GOT3 (cell line): ENCODE measurements around the gene FGF22.
"Not testable (repeated sequence)": the region's sequence is repeated elsewhere in the genome, so short reads cannot be mapped to it uniquely, and the experiment has no call there.

Source experiments
- DNase-seq: peaks from one replicate; lab custom pipeline; 2025; ENCODE audit warnings: mixed read lengths; lab: John Stamatoyannopoulos, UW

The FGF22 gene

DNA sequence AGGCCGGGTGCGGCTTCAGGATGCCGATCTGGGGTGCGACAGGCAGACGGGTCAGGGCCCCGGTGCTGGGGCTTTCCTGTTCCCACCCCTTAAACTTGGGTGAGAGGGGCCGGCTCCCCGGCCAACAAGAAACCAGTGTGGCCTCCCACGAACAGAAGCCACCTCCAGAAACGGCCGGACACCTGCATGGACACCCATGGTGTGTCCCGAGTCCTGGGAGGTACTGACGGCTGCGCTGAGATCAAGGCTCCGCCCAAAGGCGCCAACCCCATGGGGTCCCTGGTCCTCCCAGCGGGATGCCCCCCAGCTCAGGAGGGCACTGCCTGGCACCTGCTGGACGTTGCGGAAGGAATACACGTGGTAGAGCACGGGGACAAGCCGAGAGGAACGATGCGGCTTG is 17.9 kb upstream of the FGF22 start:
- no peak for DNase-seq

GRCh38 chr19:622666-623065 is 17.0 kb upstream of the FGF22 start:
- DNase-seq, result no peak

DNA sequence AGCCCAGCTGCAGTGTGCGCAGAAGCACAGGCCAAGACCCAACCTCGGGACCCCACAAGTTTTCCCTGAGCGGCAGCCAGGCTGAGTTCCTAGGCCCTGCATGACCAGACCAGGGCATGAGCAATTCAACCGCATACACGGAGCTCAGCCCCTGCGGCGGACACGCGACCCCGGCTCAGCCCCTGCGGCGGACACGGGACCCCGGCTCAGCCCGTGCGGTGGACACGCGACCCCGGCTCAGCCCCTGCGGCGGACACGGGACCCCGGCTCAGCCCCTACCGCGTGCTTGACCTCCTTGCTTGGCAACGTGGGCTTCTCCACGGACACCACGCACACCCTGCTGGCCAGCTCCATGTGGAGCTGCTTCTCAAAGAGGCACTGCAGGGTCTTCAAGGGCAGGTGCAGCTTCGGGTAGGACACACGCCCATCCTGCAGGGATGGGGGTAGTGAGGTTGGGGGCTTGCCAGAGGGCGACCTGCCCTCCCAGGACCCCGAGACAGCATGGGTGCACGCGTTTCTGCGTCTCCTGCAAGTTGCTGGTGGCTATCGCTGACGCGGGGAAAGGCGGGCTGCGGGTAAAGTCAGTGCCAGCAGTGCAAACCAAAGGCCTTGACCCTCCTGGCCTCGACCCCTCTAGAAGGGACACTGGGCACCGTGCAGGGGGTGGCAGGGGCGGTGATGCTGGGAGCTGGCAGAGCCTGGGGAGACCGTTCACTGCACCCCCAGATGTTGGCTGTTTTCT is 16.3 kb upstream of the FGF22 start:
- DNase-seq, result no peak

- DNase-seq, result no peak
Observed at GRCh38 chr19:623974-624373, 15.7 kb upstream of the FGF22 start.

DNA sequence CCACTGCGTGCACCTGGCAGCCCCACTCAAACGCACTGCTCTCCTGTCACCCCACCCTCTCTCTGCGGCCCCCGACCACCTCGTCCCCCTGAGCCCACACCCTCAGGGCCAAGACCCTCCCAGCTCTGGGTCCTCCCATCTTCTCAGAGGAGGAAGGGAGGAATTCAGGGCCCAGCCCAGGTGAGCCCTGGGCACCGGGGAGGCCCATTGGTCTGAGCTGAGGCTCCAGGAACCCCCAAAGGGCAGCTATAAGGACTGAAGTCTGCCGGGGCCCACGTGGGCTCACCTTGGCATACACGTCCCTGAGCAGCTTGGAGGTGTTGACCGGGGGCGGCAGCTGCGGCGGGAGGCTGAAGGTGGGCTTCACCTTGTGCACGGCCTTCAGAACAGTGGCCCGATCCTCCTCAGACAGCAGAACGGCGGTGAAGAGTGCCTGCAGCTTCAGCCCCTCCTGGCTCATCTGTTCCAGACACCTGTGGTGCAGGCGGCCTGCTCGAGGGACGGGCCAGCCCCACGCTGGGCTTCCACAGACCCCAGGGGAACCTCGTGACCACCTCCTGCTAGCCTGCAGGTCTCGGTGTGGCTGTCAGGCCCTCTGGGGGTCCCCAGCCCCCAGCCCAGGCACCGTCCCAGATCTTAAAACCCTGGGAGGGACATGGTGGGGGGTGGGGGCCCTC is 15.1 kb upstream of the FGF22 start:
- DNase-seq, result no peak

DNA sequence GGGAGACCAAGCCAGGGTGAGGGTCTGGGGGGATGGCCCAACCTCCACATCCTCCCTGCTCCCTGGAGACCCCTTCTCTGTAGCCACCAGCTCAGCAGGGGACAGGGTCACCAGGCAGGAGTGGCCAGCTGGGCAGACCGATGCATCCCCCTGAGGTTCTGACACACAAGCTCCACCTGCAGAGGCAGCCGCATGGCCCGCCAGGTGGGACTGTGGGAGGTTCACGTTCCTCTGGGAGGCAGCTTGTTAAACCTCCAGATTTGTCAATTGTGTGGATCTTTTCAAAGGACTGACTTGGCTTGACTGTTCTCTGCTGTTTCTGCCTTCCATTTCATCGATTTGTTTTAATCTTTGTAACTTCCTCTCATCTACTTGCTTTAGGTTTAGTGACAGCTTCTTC is 14.4 kb upstream of the FGF22 start:
- DNase-seq, result no peak

DNA sequence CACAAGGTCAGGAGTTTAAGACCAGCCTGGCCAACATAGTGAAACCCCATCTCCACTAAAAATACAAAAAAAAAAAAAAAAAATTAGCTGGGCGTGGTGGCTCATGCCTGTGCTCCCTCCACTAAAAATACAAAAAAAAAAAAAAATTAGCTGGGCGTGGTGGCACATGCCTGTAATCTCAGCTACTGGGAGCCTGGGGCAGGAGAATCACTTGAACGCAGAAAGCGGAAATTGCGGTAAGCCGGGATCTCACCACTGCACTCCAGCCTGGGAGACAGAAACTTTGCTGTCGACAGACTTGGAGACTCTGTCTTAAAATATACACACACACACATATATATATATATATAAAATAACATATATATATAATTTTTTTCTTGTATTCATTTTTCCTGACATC is 13.1 kb upstream of the FGF22 start:
- DNase-seq, result not testable (repeated sequence)

DNA sequence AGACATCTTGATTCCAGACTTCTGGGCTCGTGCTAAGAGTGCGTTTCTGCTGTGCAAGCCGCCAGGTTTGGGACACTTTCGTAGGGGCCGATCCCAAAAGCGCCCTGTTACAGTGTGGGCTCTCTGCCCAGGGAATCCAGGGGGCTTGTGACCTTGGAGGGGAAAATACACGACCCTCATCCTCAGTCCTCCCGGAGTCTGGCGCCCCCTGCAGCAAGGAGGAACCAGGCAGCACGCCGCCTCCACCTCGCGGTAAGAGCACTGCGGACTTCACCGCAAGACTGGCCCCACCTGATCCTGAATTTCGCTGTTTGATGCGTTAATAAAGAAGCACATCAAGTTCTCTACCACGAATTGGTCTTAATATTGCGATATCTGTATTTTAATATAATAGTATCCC is 11.5 kb upstream of the FGF22 start:
- no peak for DNase-seq

DNA sequence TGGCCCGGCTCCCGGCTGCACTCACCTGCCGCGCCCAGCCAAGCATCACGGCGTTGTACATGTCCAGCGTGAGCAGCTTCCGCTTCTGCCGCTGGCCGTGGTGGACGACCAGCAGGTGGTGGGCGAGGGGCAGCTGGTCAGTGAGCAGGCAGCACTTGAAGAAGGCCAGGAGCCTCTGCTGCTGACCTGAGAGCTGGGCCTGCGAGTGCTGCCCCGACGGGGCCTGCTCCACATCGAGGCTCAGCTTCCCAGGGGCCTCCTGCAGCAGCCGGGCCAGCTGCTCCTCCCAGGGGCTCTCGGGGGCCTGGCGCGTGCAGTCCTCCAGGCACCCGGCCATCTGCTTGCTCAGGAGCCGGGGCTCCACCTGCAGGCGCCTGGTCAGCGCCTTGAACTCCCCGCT is 10.2 kb upstream of the FGF22 start:
- not testable (repeated sequence) for DNase-seq

- DNase-seq, result no peak
Observed at GRCh38 chr19:629961-630714, 9.5 kb upstream of the FGF22 start.

- DNase-seq, result no peak
Observed at GRCh38 chr19:632579-633067, 7.1 kb upstream of the FGF22 start.

- peak; percentile 88 for DNase-seq
Observed at GRCh38 chr19:633068-633785, 6.5 kb upstream of the FGF22 start, which contains the start of gene POLRMT. Gene POLRMT, minus strand, starts transcription at chr19:633537. Its CDS starts 25 bp downstream, at chr19:633512.

DNA sequence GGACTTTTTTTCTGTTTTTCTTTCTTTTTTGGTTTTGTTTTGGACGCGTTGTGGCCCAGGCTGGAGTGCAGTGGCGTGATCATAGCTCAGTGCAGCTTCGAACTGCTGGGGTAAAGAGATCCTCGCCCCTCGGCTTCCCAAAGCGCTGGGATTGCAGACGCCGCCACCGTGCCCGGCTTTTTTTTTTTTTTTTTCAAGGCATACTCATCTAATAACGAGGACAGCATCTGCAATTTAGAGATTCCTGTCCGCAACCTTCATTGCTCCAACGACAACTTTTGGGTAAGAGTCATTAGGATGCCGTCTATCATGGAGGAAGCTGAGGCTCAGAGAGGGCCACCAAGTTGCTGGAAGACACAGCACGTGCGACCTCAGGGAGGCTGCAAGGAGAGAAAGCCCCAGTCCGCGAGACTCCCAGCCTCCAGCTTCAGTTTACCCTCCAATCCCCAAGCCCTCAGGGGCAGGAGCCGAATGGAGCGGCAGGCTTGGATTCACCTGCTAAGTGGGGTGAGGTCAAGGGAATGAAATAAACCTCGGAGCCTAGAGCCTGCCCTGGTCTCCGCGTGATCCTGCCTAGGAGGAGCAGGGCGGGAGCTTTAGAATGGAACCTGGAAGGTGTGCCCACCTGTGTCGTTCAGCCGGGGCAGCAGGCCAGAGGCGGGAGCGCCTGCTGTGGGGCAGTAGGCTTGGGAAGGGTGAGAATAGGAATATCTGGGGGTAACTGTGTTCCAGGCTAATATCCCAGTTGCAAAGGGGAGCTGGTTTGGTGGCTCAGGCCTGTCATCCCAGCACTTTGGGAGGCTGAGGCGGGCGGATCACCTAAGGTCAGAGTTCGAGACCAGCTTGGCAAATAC is 5.7 kb upstream of the FGF22 start:
- DNase-seq, result no peak

DNA sequence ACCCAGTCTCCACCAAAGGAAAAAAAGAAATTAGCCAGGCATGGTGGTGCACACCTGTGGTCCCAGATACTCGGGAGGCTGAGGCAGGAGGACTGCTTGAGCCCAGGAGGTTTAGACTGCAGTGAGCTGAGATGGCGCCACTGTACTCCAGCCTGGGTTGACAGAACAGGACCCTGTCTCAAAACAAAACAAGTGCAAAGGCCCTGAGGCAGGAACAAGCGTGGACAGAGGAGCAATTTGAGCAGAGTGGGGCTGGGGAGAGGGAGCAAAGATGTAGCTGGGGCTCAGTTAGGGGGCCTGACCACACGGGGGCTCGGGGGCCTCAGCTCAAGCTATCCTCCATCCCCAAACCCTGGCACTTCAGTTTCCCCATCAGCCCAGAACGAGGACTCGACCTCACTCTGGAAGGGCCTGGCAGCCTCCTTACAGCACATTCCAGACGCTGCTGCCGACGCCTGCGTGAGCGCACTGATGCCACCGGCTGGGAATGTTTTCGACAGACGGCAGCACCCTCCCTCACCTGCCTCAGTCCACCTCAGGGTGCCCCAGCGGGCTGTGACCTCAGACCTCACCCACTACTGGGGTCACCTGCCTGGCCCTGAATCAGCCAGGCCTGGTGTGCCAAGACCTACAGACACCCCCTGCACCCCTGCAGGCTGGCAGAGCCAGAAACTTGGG is 4.6 kb upstream of the FGF22 start:
- DNase-seq, result no peak

GRCh38 chr19:638906-639252 is 800 bp upstream of the FGF22 start:
- DNase-seq, result no peak

GRCh38 chr19:640161-640558 is 481 bp downstream of the FGF22 start:
- no peak for DNase-seq

GRCh38 chr19:640606-641189 is 1.0 kb downstream of the FGF22 start:
- no peak for DNase-seq

GRCh38 chr19:641702-642101 is 2.0 kb downstream of the FGF22 start:
- no peak for DNase-seq

GRCh38 chr19:642767-643727 is 3.4 kb downstream of the FGF22 start:
- no peak for DNase-seq
